GM23248 (cell line): ENCODE measurements around the gene CYBC1. TPM values are rescaled to one million over a fixed set of nuclear protein-coding genes. Genes with fewer than 3 reads are reported as not detected.

Source experiments
- DNase-seq: peaks from one replicate; pipeline ENCODE4 v3.0.0-alpha.2; 2015
- H2AFZ ChIP-seq: fragments of 200-600 bp; sonication (generic); 2 replicates; pipeline ENCODE4 v1.6.1; 2016; ENCODE audit warnings: antibody characterized with exemption
- H3F3A ChIP-seq: fragments of 200-600 bp; sonication (generic); 2 replicates; pipeline ENCODE4 v1.6.1; 2016; ENCODE audit warnings: mild to moderate bottlenecking, antibody characterized with exemption, mixed run types; ENCODE audit not compliant: insufficient read depth
- H3K27ac ChIP-seq: fragments of 200-600 bp; sonication (generic); 2 replicates; pipeline ENCODE4 v1.5.1; 2016; ENCODE audit warnings: mild to moderate bottlenecking
- H3K27me3 ChIP-seq: fragments of 200-600 bp; sonication (generic); replicated peaks from 2 replicates; pipeline ENCODE4 v1.6.1; 2016; ENCODE audit warnings: mild to moderate bottlenecking; ENCODE audit not compliant: insufficient read depth
- H3K36me3 ChIP-seq: fragments of 200-600 bp; sonication (generic); 2 replicates; pipeline ENCODE4 v1.6.1; 2016; ENCODE audit warnings: low read depth, mild to moderate bottlenecking
- H3K4me1 ChIP-seq: fragments of 200-600 bp; sonication (generic); 2 replicates; pipeline ENCODE4 v1.6.1; 2016; ENCODE audit warnings: mild to moderate bottlenecking; ENCODE audit not compliant: insufficient read depth
- H3K4me2 ChIP-seq: fragments of 200-600 bp; sonication (generic); one replicate; pipeline ENCODE4 v1.6.1; 2016; ENCODE audit warnings: mild to moderate bottlenecking; ENCODE audit not compliant: unreplicated experiment
- H3K4me3 ChIP-seq: fragments of 200-600 bp; sonication (generic); 2 replicates; pipeline ENCODE4 v1.5.1; 2016; ENCODE audit warnings: mild to moderate bottlenecking
- H3K79me2 ChIP-seq: fragments of 200-600 bp; sonication (generic); 2 replicates; pipeline ENCODE4 v1.6.1; 2016; ENCODE audit warnings: mild to moderate bottlenecking; ENCODE audit not compliant: insufficient read depth
- H3K9ac ChIP-seq: fragments of 200-600 bp; sonication (generic); 2 replicates; pipeline ENCODE4 v1.6.1; 2016; ENCODE audit warnings: mild to moderate bottlenecking
- H3K9me2 ChIP-seq: fragments of 200-600 bp; sonication (generic); 2 replicates; pipeline ENCODE4 v1.6.1; 2016; ENCODE audit warnings: mixed run types, mild to moderate bottlenecking, moderate library complexity; ENCODE audit not compliant: insufficient read depth
- H3K9me3 ChIP-seq: fragments of 200-600 bp; sonication (generic); one replicate; pipeline ENCODE4 v1.6.1; 2017; ENCODE audit warnings: low read depth
- H4K20me1 ChIP-seq: fragments of 200-600 bp; sonication (generic); 2 replicates; pipeline ENCODE4 v1.6.0; 2016; ENCODE audit not compliant: insufficient read depth
- EZH2 ChIP-seq: fragments of 200-600 bp; sonication (generic); IDR thresholded peaks from 2 replicates; pipeline ENCODE4 v1.6.1; 2018; ENCODE audit warnings: antibody characterized with exemption, mild to moderate bottlenecking; ENCODE audit not compliant: insufficient read depth, poor library complexity, severe bottlenecking
- EZH2phosphoT487 ChIP-seq: fragments of 200-600 bp; sonication (generic); IDR thresholded peaks from 2 replicates; pipeline ENCODE4 v1.6.1; 2018; ENCODE audit warnings: antibody characterized with exemption, moderate library complexity, mild to moderate bottlenecking, low read depth; ENCODE audit not compliant: insufficient read depth
- WGBS, 2 experiments: methylation state at CpG; one replicate each; pipeline ENCODE4 v1.1.6; 2015 to 2017; ENCODE audit warnings: low lambda C conversion rate in 2 of 2, low coverage in 1 of 2; ENCODE audit errors: missing lambda C conversion rate in 2 of 2; 5-methylcytosine and 5-hydroxymethylcytosine counted together
- in situ Hi-C: fragments of 300-500 bp; cut with MboI; formaldehyde crosslinking; loops from 2 replicates; pipeline ENCODE4 v1.15.0; 2020
- polyA plus RNA-seq: library from polyadenylated mRNA; unstranded; fragments of >200 nt; fragmentation: Nextera tagmentation; extraction: Ambion mirVana; gene quantifications from 2 replicates; pipeline ENCODE4 v1.2.1, GENCODE V29; 2016
- total RNA-seq: library from RNA; depleted of rRNA; stranded (reverse); fragments of >200 nt; shearing (Covaris generic); gene quantifications from 2 replicates; pipeline ENCODE4 v1.2.3, GENCODE V29; 2014

The CYBC1 gene
- total and polyA plus RNA-seq, 2 experiments from 2014 or later = 58.3 to 66.5 TPM

DNA sequence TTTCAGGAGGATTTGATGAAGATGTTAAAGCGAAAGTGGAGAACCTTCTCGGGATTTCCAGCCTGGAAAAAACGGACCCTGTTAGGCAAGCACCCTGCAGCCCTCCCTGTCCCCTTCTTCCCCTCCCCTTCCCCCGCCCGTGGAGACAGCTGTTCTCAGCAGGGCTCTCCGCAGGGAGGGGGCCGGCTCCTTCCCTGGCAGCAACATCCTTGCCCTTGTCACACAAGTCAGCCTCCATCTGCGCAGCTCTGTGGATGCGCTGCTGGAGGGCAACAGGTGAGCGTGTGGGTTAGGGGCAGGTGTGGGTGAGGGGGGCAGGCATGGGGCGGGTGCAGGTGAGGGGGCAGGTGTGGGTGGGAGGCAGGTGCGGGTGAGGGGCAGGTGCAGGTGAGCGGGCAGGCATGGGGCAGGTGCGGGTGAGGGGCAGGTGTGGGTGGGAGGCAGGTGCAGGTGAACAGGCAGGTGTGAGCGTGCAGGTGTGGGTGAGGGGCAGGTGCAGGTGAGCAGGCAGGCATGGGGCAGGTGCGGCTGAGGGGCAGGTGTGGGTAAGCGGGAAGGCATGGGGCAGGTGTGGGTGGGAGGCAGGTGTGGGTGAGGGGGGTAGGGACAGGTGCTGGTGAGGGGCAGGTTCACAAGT, 9.4 kb downstream of the CYBC1 start:
- H3K4me2 ChIP-seq = no peak overlapping the region
- in situ Hi-C loops = no loop called here
- no peak overlapping the region for H2AFZ ChIP-seq
- no peaks in the 10 kb centered on the region for H3K36me3 ChIP-seq
- H3K27ac ChIP-seq = no peak overlapping the region
- H4K20me1 ChIP-seq = no peaks in the 10 kb centered on the region
- WGBS, 2 experiments = 49 to 58% methylated on average over 7 to 17 of the region's 17 CpGs
- no peak overlapping the region for H3K4me3 ChIP-seq
- DNase-seq = peak; percentile 15
- no peaks in the 10 kb centered on the region for H3K9me3 ChIP-seq
- H3K27me3 ChIP-seq = no peaks in the 10 kb centered on the region
- no peaks in the 10 kb centered on the region for H3K9me2 ChIP-seq
- no peaks in the 10 kb centered on the region for H3K79me2 ChIP-seq
- H3K4me1 ChIP-seq = no peaks in the 10 kb centered on the region
- H3F3A ChIP-seq = no peaks in the 10 kb centered on the region
- TF ChIP-seq EZH2 (no peak), EZH2phosphoT487 (no peak)
- H3K9ac ChIP-seq = no peak overlapping the region

DNA sequence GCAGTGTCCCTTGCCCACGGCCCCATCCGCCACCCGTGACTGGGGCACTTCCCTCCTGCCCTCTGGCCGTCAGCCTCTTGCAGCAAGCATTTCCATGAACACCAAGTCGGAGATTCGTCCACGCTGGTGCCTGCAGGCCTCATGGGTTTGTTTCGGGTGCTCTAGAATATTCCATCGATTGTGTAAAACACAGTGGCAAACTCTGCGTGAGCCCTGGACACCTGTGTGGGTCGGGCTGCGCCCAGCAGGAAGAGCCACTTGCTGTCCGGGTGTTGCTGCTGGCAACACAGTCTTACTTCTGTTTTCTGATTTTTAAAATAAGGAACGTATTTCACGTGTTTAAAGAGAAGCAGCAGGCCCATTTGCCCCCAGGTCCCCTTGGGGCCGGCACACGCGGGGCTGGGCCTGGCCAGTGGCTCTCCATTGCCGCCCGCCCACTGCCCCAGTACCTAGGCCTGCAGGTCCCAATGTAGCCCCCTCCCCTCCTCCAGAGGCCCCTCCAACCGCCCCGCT, 10.0 kb downstream of the CYBC1 start:
- WGBS, 2 experiments = 71 to 72% methylated on average over 18 to 22 of the region's 22 CpGs
- in situ Hi-C loops = no loop called here
- no peak for TF ChIP-seq EZH2

DNA sequence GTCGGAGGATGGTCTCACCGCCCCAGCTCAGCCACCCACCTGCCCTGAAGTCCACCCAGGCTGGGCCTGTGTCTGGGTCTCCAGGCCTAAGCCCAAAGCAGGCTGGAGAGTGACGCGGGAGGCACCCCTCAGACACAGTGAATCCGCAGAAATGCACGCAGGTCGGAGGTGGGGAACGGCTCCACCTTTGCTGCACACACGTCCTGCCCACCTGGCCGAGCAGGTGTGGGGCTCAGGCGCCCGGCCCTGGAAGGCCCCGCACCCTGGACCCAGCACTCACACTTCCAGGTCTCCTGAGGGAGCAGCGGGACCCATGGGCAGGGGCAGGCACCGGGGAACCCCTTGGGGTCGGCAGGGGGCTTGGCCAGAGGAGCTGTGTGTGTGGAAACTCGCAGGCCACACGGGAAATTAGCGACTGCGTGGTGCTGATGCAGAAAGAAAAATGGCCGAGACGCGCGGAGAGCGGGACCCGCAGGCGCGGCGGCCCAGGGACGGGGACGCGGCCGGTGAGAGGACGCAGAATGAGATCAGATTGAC, 10.7 kb downstream of the CYBC1 start:
- Histone ChIP-seq H2AFZ (no peak overlapping the region), H3K36me3 (no peaks in the 10 kb centered on the region), H3K27me3 (no peaks in the 10 kb centered on the region), H3K4me2 (no peak overlapping the region), H3K9ac (no peak overlapping the region), H3K4me3 (no peak overlapping the region), H3F3A (no peaks in the 10 kb centered on the region), H3K9me3 (no peaks in the 10 kb centered on the region), H3K79me2 (no peaks in the 10 kb centered on the region), H3K27ac (no peak overlapping the region), H3K9me2 (no peaks in the 10 kb centered on the region), H4K20me1 (no peaks in the 10 kb centered on the region), H3K4me1 (no peaks in the 10 kb centered on the region)
- in situ Hi-C loops = no loop called here
- 90% methylated on average over 23 to 34 of the region's 34 CpGs for WGBS, 2 experiments
- DNase-seq = no peak
- TF ChIP-seq EZH2phosphoT487 (no peak), EZH2 (no peak)

More for the DNA sequence above, 10.0 kb downstream of the CYBC1 start:
- Histone ChIP-seq H3K27me3 (no peaks in the 10 kb centered on the region), H3K4me1 (no peaks in the 10 kb centered on the region), H4K20me1 (no peaks in the 10 kb centered on the region), H2AFZ (no peak overlapping the region), H3K9ac (no peak overlapping the region), H3K4me3 (no peak overlapping the region), H3K36me3 (no peaks in the 10 kb centered on the region), H3K9me2 (no peaks in the 10 kb centered on the region), H3K4me2 (no peak overlapping the region), H3K27ac (no peak overlapping the region), H3F3A (no peaks in the 10 kb centered on the region), H3K9me3 (no peaks in the 10 kb centered on the region), H3K79me2 (no peaks in the 10 kb centered on the region)
- no peak for DNase-seq

DNA sequence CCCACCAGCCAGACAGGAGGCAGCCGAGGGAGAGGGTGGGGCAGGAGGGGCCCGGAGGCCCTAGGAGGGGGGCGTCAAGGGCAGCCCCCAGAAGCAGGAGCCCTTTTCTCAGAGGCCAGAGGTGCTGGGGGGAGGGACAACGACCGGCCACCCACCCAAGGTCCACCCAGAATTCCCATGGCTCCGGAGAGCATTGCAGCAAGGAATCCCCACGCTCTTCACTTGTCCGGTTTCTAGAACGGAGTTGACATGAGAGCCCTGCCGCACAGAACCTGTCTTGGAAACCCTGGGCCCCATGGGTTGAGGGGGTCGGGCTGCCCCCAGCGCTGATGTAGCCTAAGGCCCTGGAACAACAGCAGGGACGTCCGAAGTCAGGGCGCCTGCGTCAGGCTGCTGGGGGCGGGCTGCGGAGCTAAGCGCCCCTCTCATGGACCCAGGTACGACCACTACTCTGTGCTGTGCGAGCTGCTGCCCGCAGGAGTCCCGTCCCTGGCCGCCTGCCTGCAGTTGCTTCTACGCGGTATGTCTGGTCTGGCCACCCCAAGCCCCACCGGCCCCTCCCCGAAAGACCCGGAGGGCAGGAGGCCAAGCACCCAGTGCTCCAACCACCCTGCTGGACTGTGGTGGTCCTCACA, 11.2 kb downstream of the CYBC1 start:
- no peak for DNase-seq
- no peaks in the 10 kb centered on the region for H3K9me3 ChIP-seq
- H3K4me3 ChIP-seq = no peak overlapping the region
- H3F3A ChIP-seq = no peaks in the 10 kb centered on the region
- H3K9me2 ChIP-seq = no peaks in the 10 kb centered on the region
- WGBS, 2 experiments = 85 to 86% methylated on average over 25 of the region's 29 CpGs
- no peak overlapping the region for H3K27ac ChIP-seq
- TF ChIP-seq EZH2 (no peak), EZH2phosphoT487 (no peak)
- no peaks in the 10 kb centered on the region for H3K36me3 ChIP-seq
- no peak overlapping the region for H2AFZ ChIP-seq
- in situ Hi-C loops = no loop called here
- no peak overlapping the region for H3K4me2 ChIP-seq
- H3K27me3 ChIP-seq = no peaks in the 10 kb centered on the region
- H4K20me1 ChIP-seq = no peaks in the 10 kb centered on the region
- H3K79me2 ChIP-seq = no peaks in the 10 kb centered on the region
- H3K4me1 ChIP-seq = no peaks in the 10 kb centered on the region
- no peak overlapping the region for H3K9ac ChIP-seq
